ENCODE results near the gene CDK5RAP1. TPM values are rescaled to one million over a fixed set of nuclear protein-coding genes. Genes with fewer than 3 reads are reported as not detected.

CDK5RAP1 gene
- total and polyA plus RNA-seq, 2 donors (not counting 3 experiments of a cell fraction or from before 2014, with no cell fraction given): 30.8 to 36.5 TPM

GRCh38 chr20:33407796-33408195 lies 6.5 kb upstream of the CDK5RAP1 start:
- no peak overlapping the region for H3K27ac ChIP-seq (ENCODE audit: insufficient read depth, low read depth, low read length)
- POLR2A ChIA-PET: no interaction called here
- H3K9me3 ChIP-seq (replicated peaks; ENCODE audit: control insufficient read depth, insufficient read depth, low read length): no peaks in the 10 kb centered on the region
- no peaks in the 10 kb centered on the region for H3K9me1 ChIP-seq (replicated peaks; ENCODE audit: control insufficient read depth, extremely low read depth, insufficient read depth, low read length)
- peaks cover 0 to 4% of the 10 kb centered on the region in 2 experiments for H3K36me3 ChIP-seq (ENCODE audit: control insufficient read depth in 2 of 2, extremely low read depth in 1 of 2, insufficient read depth in 2 of 2, low read length in 2 of 2)
- BruUV-seq (replicated peaks): no TSS peak
- H4K20me1 ChIP-seq (replicated peaks; ENCODE audit: control insufficient read depth, extremely low read depth, insufficient read depth, low read length): no peaks in the 10 kb centered on the region
- no peak overlapping the region for H3K9ac ChIP-seq (replicated peaks; ENCODE audit: extremely low read depth, insufficient read depth, low read length)
- H2AFZ ChIP-seq (ENCODE audit: low read depth, low read length): no peak overlapping the region
- DNase-seq (ENCODE audit: low read depth, low spot score) (no peak), FAIRE-seq (no peak)
- no peaks in the 10 kb centered on the region for H3K79me2 ChIP-seq (ENCODE audit: control insufficient read depth, insufficient read depth, low read length)
- intact Hi-C loops (cut with micrococcal nuclease) (no loop called here), dilution Hi-C loops (cut with MboI; ENCODE audit: extremely low pct_ligation_motif_present, low sequenced_read_pairs) (no loop called here)
- no peak for TF ChIP-seq MYC (IDR thresholded peaks at IDR 0.05; ENCODE audit: low read depth, low read length)
- no peak for TF ChIP-seq JUN (IDR thresholded peaks at IDR 0.05; ENCODE audit: borderline replicate concordance, insufficient read depth, insufficient read length, low read depth)
- TF ChIP-seq POLR2AphosphoS5 (IDR thresholded peaks at IDR 0.05; ENCODE audit: insufficient read depth, low read depth, low read length): no peak
- TF ChIP-seq MAX (IDR thresholded peaks at IDR 0.05; ENCODE audit: insufficient read depth, insufficient read length): no peak
- no peak for TF ChIP-seq FOS (IDR thresholded peaks at IDR 0.05; ENCODE audit: borderline replicate concordance, insufficient read depth, low read length)
- TF ChIP-seq CTCF (IDR thresholded peaks at IDR 0.05; ENCODE audit: extremely low read depth in 1 of 2, insufficient read depth in 1 of 2, low read depth in 1 of 2, low read length in 2 of 2): no peak
- TF ChIP-seq GATA2 (IDR thresholded peaks at IDR 0.05; ENCODE audit: insufficient read depth, insufficient read length, low read depth, low read length): no peak
- TF ChIP-seq EZH2 (IDR thresholded peaks at IDR 0.05; ENCODE audit: borderline replicate concordance, low read depth, low read length, severe bottlenecking): no peak
- no peak for TF ChIP-seq POLR2A (IDR thresholded peaks at IDR 0.05; ENCODE audit: low read depth, low read length)
- H3K4me2 ChIP-seq (ENCODE audit: insufficient read depth, low read length): no peak overlapping the region
- no peak overlapping the region for H3K4me3 ChIP-seq (replicated peaks in 1 of 3; ENCODE audit: insufficient read depth in 1 of 3, low read depth in 1 of 3, low read length in 3 of 3)
- no peaks in the 10 kb centered on the region for H3K27me3 ChIP-seq (ENCODE audit: control insufficient read depth in 2 of 2, insufficient read depth in 2 of 2, low read length in 2 of 2)
- no peaks in the 10 kb centered on the region for H3K4me1 ChIP-seq (ENCODE audit: control insufficient read depth, extremely low read depth, insufficient read depth, low read length)
- CTCF ChIA-PET: no interaction called here

Data from endothelial cell of umbilical vein (primary cell).